ENCODE measurements around the gene TMEM232. TPM values are rescaled to one million over a fixed set of nuclear protein-coding genes. Genes with fewer than 3 reads are reported as not detected.

TMEM232 gene
- total and polyA plus RNA-seq, 9 of the 15 experiments (the other 6 are each of a cell fraction or from before 2014, with no cell fraction given), result 0.09 to 2.2 (median 0.41) TPM

- H3K36me3 ChIP-seq (ENCODE audit: control insufficient read depth, insufficient read depth, low read length), result no peaks in the 10 kb centered on the region
- H3K79me2 ChIP-seq (ENCODE audit: control insufficient read depth, insufficient read depth, low read length), result no peaks in the 10 kb centered on the region
- no peaks in the 10 kb centered on the region for H3K9me1 ChIP-seq (ENCODE audit: control insufficient read depth, insufficient read depth, low read length)
- WGBS (ENCODE audit: insufficient coverage, low coverage, missing lambda C conversion rate), result 0% methylated on average over 1 of the region's 1 CpG
- no peak overlapping the region for H3K9ac ChIP-seq (ENCODE audit: insufficient read depth in 1 of 2, low read depth in 2 of 2, low read length in 2 of 2)
- H3K4me1 ChIP-seq (replicated peaks in 1 of 2; ENCODE audit: control insufficient read depth in 2 of 2, insufficient read depth in 2 of 2, low read length in 2 of 2), result no peaks in the 10 kb centered on the region
- ChIA-PET CTCF (ENCODE audit: low intra/inter-chr PET ratio) (no interaction called here), POLR2A (no interaction called here)
- no peak for DNase-seq (ENCODE audit: extremely low read depth in 1 of 4, low spot score in 3 of 4)
- no peak overlapping the region for H2AFZ ChIP-seq (ENCODE audit: low read depth, low read length)
- no TSS peak for BruUV-seq (replicated peaks)
- H3K27ac ChIP-seq (ENCODE audit: extremely low read depth, low read depth, low read length), result no peak overlapping the region
- intact Hi-C loops (cut with micrococcal nuclease) (no loop called here), in situ Hi-C loops (cut with MboI) (no loop called here)
- no peak for ATAC-seq
- no peak overlapping the region for H3K4me3 ChIP-seq
- no peak for FAIRE-seq
- H3K27me3 ChIP-seq (ENCODE audit: control insufficient read depth in 2 of 2, insufficient read depth in 2 of 2, low read length in 2 of 2), result no peaks in the 10 kb centered on the region
- no peak for TF ChIP-seq SMARCA4 (IDR thresholded peaks at IDR 0.05)
- TF ChIP-seq GATAD2A (IDR thresholded peaks at IDR 0.05), result no peak
- no peak for TF ChIP-seq CREB3L1 (IDR thresholded peaks at IDR 0.05; ENCODE audit: borderline replicate concordance, low read depth)
- no peak for TF ChIP-seq DACH1 (IDR thresholded peaks at IDR 0.05; ENCODE audit: partially characterized antibody)
- TF ChIP-seq ATF1 (CRISPR knock-in tag; IDR thresholded peaks at IDR 0.05), result no peak
- TF ChIP-seq ATF1 (tag; IDR thresholded peaks at IDR 0.05), result no peak
- TF ChIP-seq BRF2 (IDR thresholded peaks at IDR 0.05; ENCODE audit: borderline replicate concordance, insufficient read depth, insufficient read length), result no peak
- TF ChIP-seq RHOXF2B (CRISPR knock-in tag; conservative IDR thresholded peaks at IDR 0.05), result no peak
- TF ChIP-seq ELK3 (CRISPR knock-in tag; IDR thresholded peaks at IDR 0.05), result no peak
- no peak for TF ChIP-seq GATAD2B (IDR thresholded peaks at IDR 0.05; ENCODE audit: borderline replicate concordance)
- TF ChIP-seq CHD2 (IDR thresholded peaks at IDR 0.05; ENCODE audit: low read depth, low read length), result no peak
- TF ChIP-seq TGIF2 (CRISPR knock-in tag; IDR thresholded peaks at IDR 0.05), result no peak
- TF ChIP-seq ZNF311 (CRISPR knock-in tag; IDR thresholded peaks at IDR 0.05), result no peak
- no peak for TF ChIP-seq MBD2 (IDR thresholded peaks at IDR 0.05; ENCODE audit: borderline replicate concordance, low read depth)
- no peak for TF ChIP-seq ZNF239 (CRISPR knock-in tag; IDR thresholded peaks at IDR 0.05)
- no peak overlapping the region for H3K4me2 ChIP-seq (ENCODE audit: insufficient read depth, low read length)
- no peaks in the 10 kb centered on the region for H3K9me3 ChIP-seq (replicated peaks; ENCODE audit: control insufficient read depth, insufficient read depth, low read depth, low read length)
- no peaks in the 10 kb centered on the region for H4K20me1 ChIP-seq (replicated peaks; ENCODE audit: control insufficient read depth, insufficient read depth, low read length)
These were observed 153.7 kb downstream of the TMEM232 start for GRCh38 chr5:110572729-110573128.
